ENCODE results near the gene CREB3L4.

GRCh38 chr1:154006136-154006535, 38.4 kb downstream of the CREB3L4 start:
- TF ChIP-seq CTCF (conservative IDR thresholded peaks at IDR 0.05) (no peak), EZH2 (IDR thresholded peaks at IDR 0.05; ENCODE audit: low read depth) (no peak)
